HL-60/S4 treated with phorbol 12-myristate 13-acetate at 8.2 ng/mL for 4 days and 3 days (cell line): ENCODE data around the gene FAXDC2.
"Not testable (repeated sequence)": the region's sequence is repeated elsewhere in the genome, so short reads cannot be mapped to it uniquely, and the experiment has no call there.

Source experiments
- in situ Hi-C: fragments of 300-500 bp; cut with MboI; formaldehyde crosslinking; loops from 2 replicates; pipeline ENCODE4 v1.15.0; 2022; ENCODE audit warnings: low sequenced_read_pairs

The FAXDC2 gene

DNA sequence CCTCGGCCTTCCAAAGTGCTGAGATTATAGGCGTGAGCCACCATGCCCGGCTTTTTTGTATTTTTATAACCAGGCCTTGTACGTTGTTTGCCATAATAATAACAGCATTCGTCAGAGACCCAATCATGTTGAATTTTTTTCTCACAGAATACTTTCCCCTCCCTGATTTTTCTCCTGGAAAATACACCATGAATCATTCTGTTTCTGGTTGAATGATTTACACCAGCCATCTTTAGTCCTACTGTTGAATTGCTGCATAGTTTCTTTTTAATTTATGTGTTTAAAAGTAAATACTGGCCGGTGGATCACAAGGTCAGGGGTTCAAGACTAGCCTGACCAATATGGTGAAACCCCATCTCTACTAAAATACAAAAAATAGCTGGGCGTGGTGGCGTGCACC lies 11.5 kb upstream of the FAXDC2 start:
- in situ Hi-C loops = no loop called here

DNA sequence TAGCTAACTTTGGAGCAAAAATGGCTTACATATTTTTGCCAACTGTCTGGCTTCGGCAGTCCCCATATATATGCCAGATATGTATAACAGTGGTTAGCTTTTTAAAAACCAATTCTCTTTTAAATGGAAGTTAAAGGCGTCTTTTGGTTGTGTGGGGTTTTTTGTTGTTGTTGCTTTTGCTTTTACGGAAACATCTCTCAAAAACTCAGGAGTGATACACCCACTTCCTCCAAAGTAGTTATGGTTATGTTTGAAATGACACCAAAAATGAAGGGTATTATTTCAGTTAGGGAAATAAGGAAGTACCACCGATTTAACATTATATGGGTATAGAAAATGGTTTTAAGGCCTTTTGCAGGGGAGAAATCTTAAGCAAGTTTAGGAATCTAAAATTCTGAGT lies 10.4 kb upstream of the FAXDC2 start:
- in situ Hi-C loops = no loop called here

DNA sequence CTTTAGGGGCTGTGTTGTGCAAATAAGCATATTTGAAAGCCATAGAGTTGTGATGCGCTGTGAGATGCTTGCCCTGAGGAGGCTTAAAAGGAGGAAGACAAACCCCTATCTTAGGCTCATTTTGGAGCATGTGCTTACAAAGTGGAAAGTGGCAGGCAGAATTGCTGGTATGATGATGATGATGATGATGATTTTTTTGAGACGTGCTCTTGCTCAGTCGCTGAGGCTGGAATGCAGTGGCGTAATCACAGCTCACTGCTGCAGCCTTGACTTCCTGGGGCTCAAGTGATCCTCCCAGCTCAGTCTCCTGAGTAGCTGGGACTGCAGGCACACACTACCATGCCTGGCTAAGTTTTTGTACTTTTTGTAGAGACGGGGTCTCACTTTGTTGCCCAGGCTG lies 9.7 kb upstream of the FAXDC2 start:
- in situ Hi-C loops = no loop called here

DNA sequence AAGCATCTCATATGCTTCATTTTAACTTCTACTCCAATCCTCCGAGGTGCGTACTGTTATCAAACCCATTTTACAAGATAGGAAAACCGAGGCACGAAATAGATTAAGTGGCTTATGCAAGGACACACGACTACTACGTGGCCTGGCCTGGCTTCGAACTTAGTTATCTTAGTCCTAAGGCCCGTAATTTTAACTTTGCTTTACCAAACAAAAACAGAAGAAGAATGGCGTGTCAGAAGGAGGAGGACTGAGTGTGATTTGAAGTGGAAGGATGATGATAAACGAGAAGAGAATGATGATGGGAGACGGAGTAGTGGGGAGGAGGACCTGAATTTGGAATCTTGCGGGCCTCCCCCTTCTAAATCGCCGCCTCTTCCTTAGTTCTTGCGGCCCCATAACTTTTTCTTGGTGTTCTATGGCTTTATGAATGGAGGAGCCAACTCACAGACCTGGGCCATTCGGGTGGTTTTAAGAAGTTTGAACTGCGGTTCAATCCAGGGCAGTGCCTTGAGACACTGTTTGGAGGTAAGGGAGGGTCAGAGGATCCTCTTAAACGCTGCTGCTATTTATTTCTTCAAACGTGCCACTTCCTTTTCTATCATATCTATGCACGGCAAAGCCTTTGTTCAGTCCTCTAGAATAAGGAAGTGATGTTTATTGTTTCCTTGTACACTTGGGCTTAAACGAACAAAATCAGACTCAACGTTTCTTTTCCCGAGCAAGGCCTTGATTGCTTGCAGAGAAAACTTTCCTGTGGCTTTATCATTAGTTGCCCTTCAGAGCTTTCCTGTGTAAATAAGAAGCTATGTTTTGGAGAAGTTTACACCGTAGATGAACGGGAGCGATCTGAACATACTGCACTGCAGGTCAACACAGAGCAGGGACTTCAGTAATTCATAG lies 8.8 kb upstream of the FAXDC2 start:
- in situ Hi-C loops = no loop called here

DNA sequence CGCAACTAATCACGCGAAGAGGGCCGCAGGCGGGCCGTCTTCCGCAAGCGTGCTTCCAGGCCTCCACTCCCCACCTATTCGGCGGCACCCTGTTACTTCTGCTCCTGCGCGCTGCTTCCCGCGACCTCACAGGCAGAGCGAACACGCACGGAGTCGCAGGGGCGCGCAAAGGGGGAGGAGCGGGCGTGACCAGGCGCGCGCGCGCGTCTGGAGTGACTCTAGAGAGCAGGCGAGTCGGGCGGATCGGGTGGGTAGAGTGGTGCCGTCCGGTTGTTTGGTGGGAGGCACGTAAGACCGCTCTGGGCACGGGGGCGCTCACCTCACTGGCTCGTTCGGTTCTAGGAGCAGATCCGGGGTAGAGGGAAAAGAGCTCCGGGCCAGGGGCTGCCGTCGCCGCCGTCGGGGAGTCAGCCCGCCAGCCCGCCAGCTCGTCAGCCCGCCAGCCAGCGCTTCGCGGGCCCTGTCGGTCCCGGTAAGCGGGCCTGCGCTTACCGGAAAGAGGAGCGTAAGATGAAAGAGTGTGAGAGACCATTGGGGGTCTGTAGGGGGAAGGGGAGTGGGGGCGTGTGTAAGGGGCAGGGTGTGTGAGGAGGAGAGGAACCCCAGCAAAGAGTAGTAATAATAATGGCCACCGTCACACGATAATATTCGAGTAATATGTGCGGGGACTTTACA lies 8.0 kb upstream of the FAXDC2 start, which contains the start of gene CNOT8:
Gene CNOT8 (plus strand): TSS at position 331 of the 675 bp plus-strand sequence. CDS start 4,652 bp downstream, outside the sequence.
- in situ Hi-C loops = no loop called here

DNA sequence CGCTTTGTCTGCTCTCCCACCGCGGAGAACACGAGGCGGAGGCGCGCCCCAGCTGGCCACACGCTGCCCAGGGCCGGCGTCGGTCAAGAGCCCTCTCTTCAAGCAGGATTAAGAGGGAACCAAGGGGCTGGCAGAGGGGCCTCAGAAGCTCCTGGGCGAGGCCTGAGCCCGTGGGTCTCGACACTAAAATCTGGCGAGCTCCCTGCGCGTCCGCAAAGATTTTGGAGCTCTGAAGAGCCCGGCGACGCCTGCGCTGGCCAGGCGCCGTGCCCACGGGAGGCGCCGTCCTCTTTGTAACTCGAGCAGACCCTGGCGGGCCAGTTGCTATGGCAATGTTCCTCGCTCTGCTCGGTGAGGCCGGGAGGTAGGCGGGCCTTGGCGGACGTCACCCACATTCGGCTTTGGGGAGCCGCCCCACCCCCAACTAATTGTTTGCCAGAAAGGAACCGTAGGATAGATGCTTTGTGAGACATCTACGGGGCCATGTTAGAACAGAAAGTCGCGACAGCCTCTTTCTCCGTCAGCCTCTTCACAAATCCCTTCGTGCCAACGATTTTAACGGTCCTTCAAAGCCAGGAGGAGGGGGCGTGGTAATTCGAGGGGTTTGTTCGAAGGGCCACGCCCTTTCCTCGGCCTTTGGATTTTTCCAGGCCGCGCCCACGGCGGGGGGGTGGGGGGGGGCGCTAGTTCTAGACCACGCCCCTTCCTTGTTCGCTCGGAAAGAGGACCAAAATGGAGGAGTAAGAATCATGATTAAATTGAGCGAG lies 7.3 kb upstream of the FAXDC2 start:
- in situ Hi-C loops = no loop called here

DNA sequence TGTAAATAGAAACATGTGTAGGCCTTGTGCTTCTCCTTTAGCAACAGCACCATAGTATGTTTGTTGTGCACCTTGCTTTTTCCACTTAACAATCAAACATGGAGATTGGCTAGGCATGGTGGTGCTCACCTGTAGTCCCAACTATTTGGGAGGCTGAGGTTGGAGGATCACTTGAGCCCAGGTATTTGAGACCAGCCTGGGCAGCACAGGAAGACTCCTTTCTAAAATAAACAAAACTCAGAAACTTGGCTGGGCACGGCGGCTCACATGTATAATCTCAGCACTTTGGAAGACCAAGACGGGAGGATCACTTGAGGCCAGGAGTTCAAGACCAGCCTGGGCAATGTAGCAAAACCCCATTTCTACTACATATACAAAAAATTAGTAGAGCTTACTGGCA lies 948 bp upstream of the FAXDC2 start:
- in situ Hi-C loops = no loop called here

DNA sequence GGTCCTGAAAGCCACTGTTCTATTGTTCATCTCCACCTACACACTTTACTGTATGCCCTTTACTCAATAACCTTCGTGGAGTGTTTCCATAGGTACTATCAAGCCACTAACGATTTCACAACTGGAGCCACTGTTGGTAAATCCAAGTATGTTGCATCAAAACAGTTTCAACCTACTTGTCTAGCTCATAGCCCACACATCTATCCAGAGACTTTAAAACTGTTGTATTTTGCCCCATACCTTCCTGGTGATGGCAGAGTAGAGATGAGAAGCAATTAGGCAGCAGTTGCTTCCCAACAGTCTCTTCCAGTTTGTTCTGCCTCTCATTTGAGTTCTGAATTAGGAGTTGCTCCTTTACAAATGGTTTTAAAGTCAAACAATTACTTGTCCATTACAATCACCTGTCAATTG lies 607 bp downstream of the FAXDC2 start:
- in situ Hi-C loops = no loop called here

DNA sequence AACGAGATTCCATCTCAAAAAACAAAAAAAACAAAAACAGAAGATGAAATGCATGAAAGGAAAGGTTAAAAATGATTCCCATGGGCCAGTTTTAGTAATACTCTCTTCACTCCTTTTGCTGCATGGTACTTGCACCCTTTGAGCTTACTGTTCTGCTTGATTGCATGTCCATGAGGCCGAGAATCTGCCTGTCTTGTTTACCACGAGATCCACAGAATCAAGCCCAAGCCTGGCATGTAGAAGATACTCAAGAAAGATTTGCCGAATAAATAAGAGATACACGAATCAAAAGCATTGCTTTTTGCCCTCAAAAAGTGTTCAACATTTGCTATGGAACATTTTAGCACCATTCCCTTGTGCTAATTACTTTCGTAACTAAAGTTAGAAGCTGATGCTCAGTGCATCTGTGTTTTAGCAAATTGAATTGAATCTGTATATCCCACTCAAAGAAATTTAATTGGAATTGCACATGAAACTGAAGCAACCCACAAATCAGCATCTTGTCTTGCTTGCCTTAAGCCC lies 1.1 kb downstream of the FAXDC2 start:
- in situ Hi-C loops = no loop called here

DNA sequence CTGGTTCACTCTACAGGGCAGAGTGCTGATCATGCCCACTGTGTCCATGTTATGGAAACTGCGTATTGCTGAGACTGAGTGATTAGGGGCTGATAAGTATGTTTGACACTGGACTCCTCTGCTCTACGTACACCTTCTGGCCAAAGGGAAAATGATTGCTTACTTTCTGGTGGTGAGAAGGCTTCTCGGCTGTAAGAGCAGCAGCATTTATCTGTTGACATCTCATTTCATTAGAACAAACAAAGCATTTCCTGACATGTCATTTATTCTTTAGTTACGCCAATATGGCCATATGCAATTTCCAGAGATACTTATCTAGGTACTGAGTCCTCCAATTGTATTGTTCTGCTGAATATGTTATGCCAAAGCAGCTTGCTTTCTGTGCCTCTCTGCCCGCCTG lies 5.6 kb downstream of the FAXDC2 start:
- in situ Hi-C loops = no loop called here

DNA sequence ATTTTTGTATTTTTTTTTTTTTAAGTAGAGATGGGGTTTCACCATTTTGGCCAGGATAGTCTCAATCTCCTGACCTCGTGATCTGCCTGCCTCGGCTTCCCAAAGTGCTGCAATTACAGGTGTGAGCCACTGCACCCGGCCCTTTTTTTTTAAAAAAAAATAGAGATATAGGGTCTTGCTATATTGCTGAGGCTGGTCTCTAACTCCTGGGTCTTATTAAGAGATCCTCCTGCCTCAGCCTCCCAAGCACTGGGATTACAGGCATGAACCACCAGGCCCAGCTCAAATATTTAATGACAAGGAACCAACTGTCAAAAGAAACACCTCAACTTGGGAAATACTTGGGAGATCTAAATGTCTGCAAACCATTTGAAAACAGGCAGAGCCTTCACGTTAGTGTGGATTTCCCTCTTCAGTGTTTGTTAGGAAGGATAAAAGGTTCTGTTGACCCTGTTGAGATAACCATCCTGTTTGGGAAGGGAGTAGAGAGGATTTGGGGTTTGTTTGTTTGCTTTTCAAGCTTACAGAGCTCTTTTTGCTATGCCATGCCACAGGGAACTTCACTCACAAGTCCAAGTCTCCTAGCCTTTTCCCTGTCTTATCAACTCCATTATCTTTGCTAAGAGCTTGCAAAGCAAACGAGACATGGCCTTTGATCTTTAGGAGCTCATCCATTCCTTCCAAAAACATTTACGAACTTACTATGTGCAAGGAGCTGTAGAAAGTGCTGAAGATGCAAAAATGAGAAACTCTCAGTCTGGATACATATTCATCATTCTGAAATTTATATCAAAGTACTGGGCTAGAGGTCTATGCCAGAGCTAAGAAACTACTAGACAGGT lies 7.5 kb downstream of the FAXDC2 start:
- in situ Hi-C loops = no loop called here

DNA sequence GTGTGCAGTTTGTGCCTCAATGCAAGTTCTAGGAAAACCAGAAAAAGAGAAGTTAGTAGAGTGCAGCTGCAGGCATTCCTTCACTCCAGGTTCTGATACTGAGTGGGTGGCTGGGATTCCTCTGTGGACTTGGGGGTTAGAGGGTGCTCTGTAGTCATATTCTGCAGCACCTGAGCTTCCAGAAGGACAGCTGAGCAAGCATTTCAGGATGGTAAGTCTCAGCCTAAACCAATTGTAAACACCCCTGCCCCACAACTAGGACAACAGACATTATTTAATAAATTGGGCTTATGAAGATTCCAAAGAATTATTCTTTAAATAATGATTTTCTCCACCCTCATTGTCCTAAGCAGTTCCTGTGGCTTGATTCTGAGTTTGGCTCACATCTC lies 9.1 kb downstream of the FAXDC2 start:
- in situ Hi-C loops = no loop called here

DNA sequence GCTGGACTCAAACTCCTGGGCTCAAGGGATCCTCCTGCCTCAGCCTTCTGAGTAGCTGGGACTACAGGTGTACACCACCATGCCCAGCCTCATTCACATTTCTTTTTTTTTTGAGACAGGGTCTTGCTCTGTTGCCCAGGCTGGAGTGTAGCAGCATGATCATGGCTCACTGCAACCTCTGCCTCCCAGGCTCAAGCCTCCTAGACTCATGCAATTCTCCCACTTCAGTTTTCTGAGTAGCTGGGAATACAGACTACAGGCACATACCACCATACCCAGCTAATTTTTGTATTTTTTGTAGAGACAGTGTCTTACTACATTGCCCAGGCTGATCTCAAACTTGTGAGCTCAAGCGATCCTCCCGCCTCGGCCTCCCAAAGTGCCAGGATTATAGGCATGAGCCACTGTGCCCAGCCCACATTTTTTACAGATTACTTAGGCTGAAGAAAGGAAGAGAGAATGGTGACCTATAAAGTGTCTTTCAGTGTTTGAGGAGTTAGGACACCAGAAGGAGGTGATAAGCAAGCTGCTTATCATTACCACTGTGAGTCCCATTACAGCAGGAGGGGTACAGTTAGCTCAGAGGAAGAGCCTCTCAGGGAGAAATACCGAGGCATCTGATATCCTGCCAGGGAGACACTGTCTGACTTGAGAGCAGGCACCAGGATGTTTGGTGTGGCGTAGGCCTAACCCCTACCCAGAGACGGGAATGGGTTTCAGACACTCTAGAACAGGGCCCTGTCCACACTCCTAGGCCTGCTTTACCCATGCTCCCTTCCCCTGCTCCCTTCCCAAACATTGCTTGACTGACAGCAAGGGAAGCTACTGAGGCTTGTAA lies 9.7 kb downstream of the FAXDC2 start:
- in situ Hi-C loops = no loop called here

DNA sequence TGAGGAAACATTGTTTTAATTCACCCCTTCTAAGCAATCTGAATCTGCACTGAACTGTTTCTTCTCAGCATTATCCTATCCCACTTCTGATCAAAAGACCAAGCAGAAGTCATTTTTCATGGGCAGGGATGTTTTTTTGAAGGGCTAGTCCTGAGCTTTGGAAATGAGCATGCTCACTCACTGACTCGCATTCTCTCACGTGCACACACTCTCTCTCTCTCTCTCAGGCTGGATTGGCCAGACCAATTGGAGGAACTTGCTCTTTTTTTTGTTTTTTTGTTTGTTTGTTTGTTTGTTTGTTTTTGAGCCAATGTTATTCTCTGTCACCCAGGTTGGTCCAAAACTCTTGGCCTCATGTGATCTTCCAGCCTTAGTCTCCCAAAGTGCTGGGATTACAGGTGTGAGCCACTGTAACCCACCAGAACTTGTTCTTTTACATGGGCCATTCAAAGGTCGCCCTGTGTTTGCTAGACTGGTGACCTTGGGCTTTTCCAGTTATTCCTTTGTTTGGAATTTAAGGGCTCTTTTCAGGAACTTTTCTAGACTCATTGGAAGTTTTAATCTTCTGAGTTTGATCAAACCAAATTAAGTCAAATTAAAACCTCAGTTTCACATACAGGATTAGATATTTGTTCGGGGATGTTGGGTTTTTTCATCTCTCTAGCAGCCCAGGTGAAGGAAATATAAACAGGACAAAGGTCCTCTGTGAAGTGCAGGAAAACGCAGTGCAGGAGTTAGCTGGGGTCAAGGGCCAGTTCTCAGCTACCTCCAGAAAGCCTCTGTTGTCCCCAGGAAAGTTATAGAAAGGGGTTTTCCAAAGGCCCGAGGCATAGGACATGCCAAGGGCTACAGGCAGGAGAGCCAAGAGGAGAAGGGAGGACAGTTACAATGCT lies 13.1 kb downstream of the FAXDC2 start:
- in situ Hi-C loops = no loop called here

DNA sequence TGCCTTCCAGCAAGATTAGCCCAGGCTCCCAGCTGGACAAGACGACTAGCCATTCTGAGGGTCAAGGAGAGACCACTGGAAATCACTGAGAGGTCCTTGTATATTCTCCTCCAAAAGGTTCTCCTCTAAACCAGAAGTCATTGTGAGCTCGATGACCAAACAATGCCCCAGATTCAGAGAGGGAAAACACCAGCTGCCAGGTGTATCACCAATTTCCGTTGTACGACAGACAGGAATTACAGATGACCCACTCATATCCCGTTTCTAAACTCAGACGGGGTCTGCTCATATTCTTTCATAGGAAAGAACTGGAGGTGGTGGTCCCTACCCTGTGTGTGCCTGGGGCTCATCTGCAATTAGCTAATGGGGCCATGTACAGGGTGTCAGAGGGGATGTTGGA lies 14.2 kb downstream of the FAXDC2 start:
- in situ Hi-C loops = no loop called here

DNA sequence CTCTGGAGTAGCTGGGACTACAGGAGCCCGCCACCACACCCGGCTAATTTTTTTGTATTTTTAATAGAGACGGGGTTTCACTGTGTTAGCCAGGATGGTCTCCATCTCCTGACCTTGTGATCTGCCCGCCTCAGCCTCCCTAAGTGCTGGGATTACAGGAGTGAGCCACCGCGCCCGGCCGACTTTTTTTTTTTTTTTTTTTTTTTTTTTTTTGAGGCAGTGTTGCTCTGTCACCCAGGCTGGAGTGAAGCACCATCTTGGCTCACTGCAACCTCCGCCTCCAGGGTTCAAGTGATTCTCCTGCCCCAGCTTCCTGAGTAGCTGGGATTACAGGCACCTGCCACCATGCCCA lies 14.7 kb downstream of the FAXDC2 start:
- in situ Hi-C loops = not testable (repeated sequence)

DNA sequence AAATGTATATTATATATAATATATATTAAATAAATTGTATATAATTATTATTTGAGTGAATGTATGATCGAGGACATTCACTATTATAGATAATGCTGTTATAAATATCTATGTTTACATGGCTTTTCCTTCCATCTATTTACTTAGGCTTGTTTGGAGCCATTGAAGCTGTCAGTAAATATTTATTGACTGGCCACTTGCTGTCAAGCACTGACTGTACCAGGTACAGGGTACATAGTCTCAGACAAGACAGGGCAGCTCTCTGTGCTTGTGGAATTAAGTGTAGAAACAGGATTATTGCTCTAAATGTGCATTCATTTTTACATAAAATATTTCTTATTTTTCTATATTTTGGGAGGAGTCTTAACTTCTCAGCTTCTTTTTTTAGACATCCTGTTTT lies 16.4 kb downstream of the FAXDC2 start:
- in situ Hi-C loops = no loop called here

DNA sequence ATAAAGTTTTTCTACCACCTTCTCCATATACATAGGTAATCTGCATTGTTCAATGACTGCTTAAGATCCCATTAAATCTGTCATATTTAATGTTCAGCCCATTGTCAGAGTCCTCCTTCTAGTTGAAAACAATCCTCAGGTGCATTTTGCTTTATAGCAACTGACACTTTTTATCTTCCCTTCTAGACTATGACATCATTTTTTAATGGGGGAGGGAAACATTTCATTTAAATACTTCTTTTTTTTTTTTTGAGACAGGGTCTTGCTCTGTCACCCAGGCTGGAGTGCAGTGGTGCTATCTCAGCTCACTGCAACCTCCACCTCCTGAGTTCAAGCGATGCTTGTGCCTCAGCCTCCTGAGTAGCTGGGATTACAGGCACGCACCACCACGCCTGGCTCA lies 17.6 kb downstream of the FAXDC2 start:
- in situ Hi-C loops = not testable (repeated sequence)

DNA sequence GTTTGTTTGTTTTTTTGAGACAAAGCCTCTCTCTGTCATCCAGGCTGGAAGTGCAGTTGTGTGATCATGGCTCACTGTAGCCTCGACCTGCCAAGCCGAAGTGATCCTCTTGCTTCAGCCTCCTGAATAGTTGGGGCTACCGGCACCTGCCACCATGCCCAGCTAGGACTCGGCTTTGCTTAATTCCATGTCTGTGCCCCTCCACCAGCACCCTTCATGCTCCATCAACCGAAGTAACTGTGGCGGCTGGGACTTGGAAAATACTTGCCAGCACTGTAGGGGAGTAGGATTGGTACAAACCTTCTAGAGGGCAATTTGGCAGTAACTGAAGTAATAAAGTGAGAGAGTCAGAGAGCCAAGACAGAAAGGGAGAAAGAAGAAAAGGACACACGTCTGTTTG lies 19.0 kb downstream of the FAXDC2 start:
- in situ Hi-C loops = no loop called here
